Measurements from ENCODE around the gene F11.
"Not testable (repeated sequence)": the region's sequence is repeated elsewhere in the genome, so short reads cannot be mapped to it uniquely, and the experiment has no call there.

The F11 gene

GRCh38 chr4:186265683-186266652 lies at the start of gene F11:
Gene F11 (plus strand): TSS chr4:186266189. CDS start chr4:186267137, 948 bp downstream.
- DNase-seq (ENCODE audit: low read depth in 2 of 2): no peak

- no peak for DNase-seq (ENCODE audit: low read depth in 2 of 2)
These were observed 49.4 kb upstream of the F11 start for GRCh38 chr4:186216465-186217024.

- no peak for DNase-seq (ENCODE audit: low read depth in 2 of 2)
These were observed 48.2 kb upstream of the F11 start for GRCh38 chr4:186217733-186218293.

- DNase-seq (ENCODE audit: low read depth in 2 of 2): no peak
These were observed 44.4 kb upstream of the F11 start for GRCh38 chr4:186221624-186222023.

- DNase-seq (ENCODE audit: low read depth in 2 of 2): no peak
These were observed 40.1 kb upstream of the F11 start for GRCh38 chr4:186225848-186226247.

- DNase-seq (ENCODE audit: low read depth in 2 of 2): no peak
These were observed 39.3 kb upstream of the F11 start for GRCh38 chr4:186226521-186227189.

GRCh38 chr4:186227221-186227620 lies 38.8 kb upstream of the F11 start, which contains the start of gene KLKB1:
Gene KLKB1 (plus strand): TSS chr4:186227507. CDS start chr4:186228196, 689 bp downstream.
- no peak for DNase-seq (ENCODE audit: low read depth in 2 of 2)

- DNase-seq (ENCODE audit: low read depth in 2 of 2): no peak
These were observed 38.1 kb upstream of the F11 start for GRCh38 chr4:186227744-186228513.

GRCh38 chr4:186228514-186228894 lies 37.5 kb upstream of the F11 start:
- no peak for DNase-seq (ENCODE audit: low read depth in 2 of 2)

GRCh38 chr4:186234367-186234766 lies 31.6 kb upstream of the F11 start:
- no peak for DNase-seq (ENCODE audit: low read depth in 2 of 2)

GRCh38 chr4:186236126-186236525 lies 29.9 kb upstream of the F11 start:
- no peak for DNase-seq (ENCODE audit: low read depth in 2 of 2)

GRCh38 chr4:186240452-186240847 lies 25.5 kb upstream of the F11 start:
- DNase-seq (ENCODE audit: low read depth in 2 of 2): no peak

- DNase-seq (ENCODE audit: low read depth in 2 of 2): no peak
These were observed 25.0 kb upstream of the F11 start for GRCh38 chr4:186240848-186241491.

GRCh38 chr4:186241616-186242015 lies 24.4 kb upstream of the F11 start:
- DNase-seq (ENCODE audit: low read depth in 2 of 2): no peak

GRCh38 chr4:186242031-186242430 lies 24.0 kb upstream of the F11 start:
- not testable (repeated sequence) for DNase-seq (ENCODE audit: low read depth in 2 of 2)

- no peak for DNase-seq (ENCODE audit: low read depth in 2 of 2)
These were observed 22.7 kb upstream of the F11 start for GRCh38 chr4:186243331-186243730.

GRCh38 chr4:186244835-186245234 lies 21.2 kb upstream of the F11 start:
- DNase-seq (ENCODE audit: low read depth in 2 of 2): no peak

- not testable (repeated sequence) for DNase-seq (ENCODE audit: low read depth in 2 of 2)
These were observed 18.8 kb upstream of the F11 start for GRCh38 chr4:186247062-186247752.

GRCh38 chr4:186248643-186249042 lies 17.3 kb upstream of the F11 start:
- DNase-seq (ENCODE audit: low read depth in 2 of 2): no peak
